Measurements from ENCODE around the gene TNS1. TPM values are rescaled to one million over a fixed set of nuclear protein-coding genes. Genes with fewer than 3 reads are reported as not detected.

TNS1 gene
- total and polyA plus RNA-seq, 2 experiments from 2014 or later: 81.6 to 99.3 TPM

- H3K9me3 ChIP-seq (ENCODE audit: low read depth): no peaks in the 10 kb centered on the region
- H3K4me2 ChIP-seq (ENCODE audit: unreplicated experiment): no peak overlapping the region
- H3F3A ChIP-seq (ENCODE audit: insufficient read depth): peaks cover 67% of the 10 kb centered on the region
- TF ChIP-seq EZH2phosphoT487 (IDR thresholded peaks at IDR 0.05; ENCODE audit: insufficient read depth, low read depth) (no peak), EZH2 (IDR thresholded peaks at IDR 0.05; ENCODE audit: insufficient read depth, poor library complexity, severe bottlenecking) (no peak)
- peaks cover 88% of the 10 kb centered on the region for H3K4me1 ChIP-seq (ENCODE audit: insufficient read depth)
- H3K9me2 ChIP-seq (ENCODE audit: insufficient read depth): no peaks in the 10 kb centered on the region
- no peaks in the 10 kb centered on the region for H4K20me1 ChIP-seq (ENCODE audit: insufficient read depth)
- peak overlapping the region; percentile 97 for H3K27ac ChIP-seq
- H3K36me3 ChIP-seq (ENCODE audit: low read depth): no peaks in the 10 kb centered on the region
- H3K79me2 ChIP-seq (ENCODE audit: insufficient read depth): peaks cover 85% of the 10 kb centered on the region
- no peak for DNase-seq
- no peak overlapping the region for H3K4me3 ChIP-seq
- no peaks in the 10 kb centered on the region for H3K27me3 ChIP-seq (replicated peaks; ENCODE audit: insufficient read depth)
- in situ Hi-C loops (cut with MboI): no loop called here
- WGBS, 2 experiments (ENCODE audit: low coverage in 1 of 2, low lambda C conversion rate in 2 of 2, missing lambda C conversion rate in 2 of 2): 96 to 97% methylated on average over 6 of the region's 6 CpGs
- H3K9ac ChIP-seq: no peak overlapping the region
- no peak overlapping the region for H2AFZ ChIP-seq
Observed at GRCh38 chr2:217931846-217932560, 70.8 kb downstream of the TNS1 start.

DNA sequence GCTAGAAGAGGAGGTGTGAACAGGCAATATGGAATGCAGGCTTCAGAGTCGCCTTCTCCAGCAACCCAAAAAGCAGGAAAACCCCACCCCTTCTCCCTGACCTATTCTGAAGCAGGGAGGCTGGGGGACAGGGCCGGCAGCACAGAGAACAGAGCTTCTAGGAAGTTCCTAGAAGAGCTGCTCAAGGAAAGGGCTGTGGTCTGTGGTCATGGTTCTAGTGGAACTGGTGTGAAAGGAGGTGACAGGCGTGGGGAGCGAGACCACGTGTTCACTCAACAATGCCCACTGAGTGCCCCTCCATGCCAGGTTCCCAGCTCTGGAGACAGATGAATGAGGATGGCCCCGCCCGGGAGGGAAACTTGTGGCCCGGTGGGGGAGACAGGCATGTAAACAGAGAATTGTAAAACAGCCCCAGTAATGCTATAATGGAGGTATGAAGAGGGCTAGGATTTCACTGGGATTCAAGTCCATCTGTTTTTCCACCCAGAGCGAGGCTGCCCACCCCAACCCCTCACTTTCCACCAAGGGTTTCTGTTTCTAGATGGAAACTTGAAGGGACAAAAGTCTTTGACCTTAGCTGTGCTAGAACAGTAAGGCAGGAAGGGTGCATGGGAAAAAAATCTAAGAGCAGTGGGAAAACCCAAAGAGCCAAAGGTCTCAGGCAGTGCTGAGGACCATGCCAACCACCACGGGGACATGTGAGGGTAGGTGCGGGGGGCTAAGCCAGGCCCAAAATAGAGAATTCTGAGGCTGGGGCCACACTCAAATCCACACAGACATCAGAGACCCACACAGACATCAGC is 71.8 kb downstream of the TNS1 start:
- no peaks in the 10 kb centered on the region for H3K27me3 ChIP-seq (replicated peaks; ENCODE audit: insufficient read depth)
- H3K4me3 ChIP-seq: no peak overlapping the region
- 0 out of 2 replicates have a peak overlapping the region, but pooled peaks have one; percentile 27 for H3K9ac ChIP-seq
- H3K9me2 ChIP-seq (ENCODE audit: insufficient read depth): no peaks in the 10 kb centered on the region
- no peaks in the 10 kb centered on the region for H3K36me3 ChIP-seq (ENCODE audit: low read depth)
- in situ Hi-C loops (cut with MboI): no loop called here
- no peaks in the 10 kb centered on the region for H3K9me3 ChIP-seq (ENCODE audit: low read depth)
- 73 to 79% methylated on average over 11 of the region's 11 CpGs for WGBS, 2 experiments (ENCODE audit: low coverage in 1 of 2, low lambda C conversion rate in 2 of 2, missing lambda C conversion rate in 2 of 2)
- H3K4me1 ChIP-seq (ENCODE audit: insufficient read depth): peaks cover 78% of the 10 kb centered on the region
- H3K79me2 ChIP-seq (ENCODE audit: insufficient read depth): peaks cover 85% of the 10 kb centered on the region
- TF ChIP-seq EZH2 (IDR thresholded peaks at IDR 0.05; ENCODE audit: insufficient read depth, poor library complexity, severe bottlenecking) (no peak), EZH2phosphoT487 (IDR thresholded peaks at IDR 0.05; ENCODE audit: insufficient read depth, low read depth) (no peak)
- H4K20me1 ChIP-seq (ENCODE audit: insufficient read depth): no peaks in the 10 kb centered on the region
- H3K27ac ChIP-seq: peak overlapping the region; percentile 76
- H3F3A ChIP-seq (ENCODE audit: insufficient read depth): peaks cover 64% of the 10 kb centered on the region
- H3K4me2 ChIP-seq (ENCODE audit: unreplicated experiment): no peak overlapping the region
- DNase-seq: peak; percentile 42
- no peak overlapping the region for H2AFZ ChIP-seq

DNA sequence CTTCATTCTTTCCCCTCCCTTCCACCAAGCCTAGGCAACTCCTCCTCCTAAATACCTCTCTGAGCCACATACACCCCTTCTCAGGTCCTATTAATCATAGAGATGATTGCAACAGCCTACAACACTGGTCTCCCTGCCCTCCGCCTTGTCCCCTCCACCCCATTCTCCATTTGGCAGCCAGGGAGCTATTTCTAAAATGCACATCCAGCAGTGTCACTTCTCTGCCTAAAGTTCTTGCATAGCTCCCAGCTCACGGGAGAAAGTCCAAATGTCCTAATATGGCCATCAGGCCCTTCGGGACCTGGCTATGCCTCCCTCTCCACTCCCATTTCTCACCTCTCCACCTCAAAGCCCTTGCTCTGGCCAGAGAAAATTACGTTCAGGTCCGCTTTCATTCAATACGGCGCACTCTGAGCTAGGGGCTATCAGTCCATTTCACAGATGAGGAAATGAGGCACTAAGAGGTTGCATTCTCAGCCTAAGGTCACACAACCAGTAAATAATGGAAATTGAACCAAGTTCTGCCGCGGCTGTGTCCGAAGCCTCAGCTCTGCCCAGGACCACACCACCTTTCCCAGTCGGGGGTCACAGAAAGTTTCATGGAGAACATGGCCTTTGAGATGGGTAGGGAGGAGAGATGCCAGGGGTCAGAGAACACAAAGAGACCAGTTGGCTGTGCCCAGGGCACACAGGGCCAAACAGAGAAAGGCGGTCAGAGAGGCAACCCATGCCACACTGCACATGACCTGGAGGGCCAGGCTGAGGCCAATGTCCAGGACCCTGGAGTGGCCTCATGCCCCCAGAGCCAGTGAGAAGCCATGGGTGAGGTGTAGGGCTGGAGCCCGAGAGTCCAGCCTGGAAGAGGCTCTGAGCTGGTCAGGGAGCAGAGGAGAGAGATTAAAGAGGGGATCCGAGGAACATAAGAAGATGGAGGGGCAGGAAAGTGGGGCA is 72.8 kb downstream of the TNS1 start:
- peak overlapping the region; percentile 27 for H3K4me2 ChIP-seq (ENCODE audit: unreplicated experiment)
- H3K9me2 ChIP-seq (ENCODE audit: insufficient read depth): no peaks in the 10 kb centered on the region
- H3K79me2 ChIP-seq (ENCODE audit: insufficient read depth): peaks cover 89% of the 10 kb centered on the region

GRCh38 chr2:217929272-217929671 is 73.5 kb downstream of the TNS1 start:
- Histone ChIP-seq H3K9ac (peak overlapping the region; percentile 28; the same call in 1 of the 2 replicates), H3K36me3 (ENCODE audit: low read depth) (no peaks in the 10 kb centered on the region), H3K27me3 (replicated peaks; ENCODE audit: insufficient read depth) (no peaks in the 10 kb centered on the region), H3K27ac (peak overlapping the region; percentile 65), H3K4me1 (ENCODE audit: insufficient read depth) (peaks cover 63% of the 10 kb centered on the region), H3K4me3 (no peak overlapping the region), H3K79me2 (ENCODE audit: insufficient read depth) (peaks cover 96% of the 10 kb centered on the region), H3K9me3 (ENCODE audit: low read depth) (no peaks in the 10 kb centered on the region), H4K20me1 (ENCODE audit: insufficient read depth) (no peaks in the 10 kb centered on the region), H3K4me2 (ENCODE audit: unreplicated experiment) (peak overlapping the region; percentile 32), H2AFZ (no peak overlapping the region), H3K9me2 (ENCODE audit: insufficient read depth) (no peaks in the 10 kb centered on the region), H3F3A (ENCODE audit: insufficient read depth) (peaks cover 64% of the 10 kb centered on the region)
- no peak for DNase-seq
- in situ Hi-C loops (cut with MboI): no loop called here
- 58 to 70% methylated on average over 7 to 8 of the region's 8 CpGs for WGBS, 2 experiments (ENCODE audit: low coverage in 1 of 2, low lambda C conversion rate in 2 of 2, missing lambda C conversion rate in 2 of 2)
- TF ChIP-seq EZH2phosphoT487 (IDR thresholded peaks at IDR 0.05; ENCODE audit: insufficient read depth, low read depth): no peak
- no peak for TF ChIP-seq EZH2 (IDR thresholded peaks at IDR 0.05; ENCODE audit: insufficient read depth, poor library complexity, severe bottlenecking)

More for the DNA sequence above, 72.8 kb downstream of the TNS1 start:
- Histone ChIP-seq H3F3A (ENCODE audit: insufficient read depth) (peaks cover 62% of the 10 kb centered on the region), H3K9me3 (ENCODE audit: low read depth) (no peaks in the 10 kb centered on the region), H3K27me3 (replicated peaks; ENCODE audit: insufficient read depth) (no peaks in the 10 kb centered on the region), H3K27ac (peak overlapping the region; percentile 76), H3K36me3 (ENCODE audit: low read depth) (no peaks in the 10 kb centered on the region), H2AFZ (no peak overlapping the region), H3K9ac (peak overlapping the region; percentile 27; the same call in 1 of the 2 replicates), H4K20me1 (ENCODE audit: insufficient read depth) (no peaks in the 10 kb centered on the region), H3K4me1 (ENCODE audit: insufficient read depth) (peaks cover 69% of the 10 kb centered on the region), H3K4me3 (no peak overlapping the region)
- 66 to 67% methylated on average over 14 of the region's 14 CpGs for WGBS, 2 experiments (ENCODE audit: low coverage in 1 of 2, low lambda C conversion rate in 2 of 2, missing lambda C conversion rate in 2 of 2)
- in situ Hi-C loops (cut with MboI): no loop called here
- peak; percentile 91 for DNase-seq
- no peak for TF ChIP-seq EZH2 (IDR thresholded peaks at IDR 0.05; ENCODE audit: insufficient read depth, poor library complexity, severe bottlenecking)
- TF ChIP-seq EZH2phosphoT487 (IDR thresholded peaks at IDR 0.05; ENCODE audit: insufficient read depth, low read depth): no peak

Measured in GM23248 (cell line).